Epithelial cell of proximal tubule (primary cell): Measurements from ENCODE around the gene KLHL26. TPM values are rescaled to one million over a fixed set of nuclear protein-coding genes. Genes with fewer than 3 reads are reported as not detected.
A peak's percentile ranks its signal among the peaks of the same experiment; 100 is the strongest.

Experiments
- DNase-seq: peaks from one replicate; pipeline ENCODE4 v3.0.0-alpha.2; 2011; ENCODE audit warnings: low read depth
- H3K4me3 ChIP-seq: 2 replicates; pipeline ENCODE4 v1.5.1; 2011; ENCODE audit warnings: low read depth, mild to moderate bottlenecking, low read length
- CTCF ChIP-seq: conservative IDR thresholded peaks from 2 replicates; pipeline ENCODE4 v1.5.1; 2012; ENCODE audit warnings: low read depth, mild to moderate bottlenecking, low read length
- total RNA-seq: library from RNA; depleted of rRNA; stranded (reverse); fragments of >200 nt; gene quantifications from 2 replicates; pipeline ENCODE4 v1.2.3, GENCODE V29; 2015

Gene KLHL26
- total RNA-seq, 1 donor from 2014 or later: 16.5 TPM

GRCh38 chr19:18669524-18669817 is 32.6 kb downstream of the KLHL26 start:
- no peak for DNase-seq
- TF ChIP-seq CTCF: no peak
- no peak overlapping the region for H3K4me3 ChIP-seq

GRCh38 chr19:18669883-18670282 is 33.1 kb downstream of the KLHL26 start:
- no peak for TF ChIP-seq CTCF
- no peak for DNase-seq
- no peak overlapping the region for H3K4me3 ChIP-seq

GRCh38 chr19:18670312-18670711 is 33.5 kb downstream of the KLHL26 start:
- no peak for TF ChIP-seq CTCF
- DNase-seq: no peak
- H3K4me3 ChIP-seq: no peak overlapping the region

- H3K4me3 ChIP-seq: no peak overlapping the region
- DNase-seq: no peak
- no peak for TF ChIP-seq CTCF
Observed at GRCh38 chr19:18671303-18672043, 34.6 kb downstream of the KLHL26 start.

- no peak for TF ChIP-seq CTCF
- no peak overlapping the region for H3K4me3 ChIP-seq
Observed at GRCh38 chr19:18672044-18672451, 35.2 kb downstream of the KLHL26 start.

GRCh38 chr19:18672606-18673337 is 35.9 kb downstream of the KLHL26 start:
- no peak for DNase-seq
- TF ChIP-seq CTCF: peak; percentile 35
- H3K4me3 ChIP-seq: no peak overlapping the region

More at GRCh38 chr19:18672044-18672451, 35.2 kb downstream of the KLHL26 start:
- DNase-seq: no peak
